SK-N-SH (cell line): ENCODE results near the gene GPX2. TPM values are rescaled to one million over a fixed set of nuclear protein-coding genes. Genes with fewer than 3 reads are reported as not detected.

Experiments
- CTCF ChIA-PET: fragments of 300-600, 350-600 bp; formaldehyde crosslinking; extraction: SDS; loops from one replicate; lab custom pipeline; 2021; lab: Yijun Ruan, JAX
- POLR2A ChIA-PET: fragments of 350-600 bp; sonication (Branson Sonifier 250); formaldehyde crosslinking; extraction: SDS; loops from one replicate; lab custom pipeline; 2020; ENCODE audit warnings: antibody characterized with exemption, inconsistent platforms; lab: Yijun Ruan, JAX
- DNase-seq: peaks from one replicate; pipeline ENCODE4 v3.0.0; 2012
- H2AFZ ChIP-seq: fragments of 200-600 bp; sonication (generic); 2 replicates; pipeline ENCODE4 v1.8.1; 2016; ENCODE audit warnings: antibody characterized with exemption, mild to moderate bottlenecking, low read depth
- H3F3A ChIP-seq: fragments of 200-600 bp; sonication (generic); replicated peaks from 2 replicates; pipeline ENCODE3; 2016; ENCODE audit warnings: antibody characterized with exemption, mild to moderate bottlenecking; ENCODE audit not compliant: insufficient read depth
- H3K27ac ChIP-seq, 2 experiments: fragments of 200-500 bp in 1 of 2; fragments of 200-600 bp in 1 of 2; sonication (Bioruptor generic) in 1 of 2; sonication (generic), shearing (Covaris generic) in 1 of 2; 2 replicates each; pipeline versions ENCODE4 v1.5.1 to v1.6.1; 2014 to 2016; ENCODE audit warnings: low read depth in 2 of 2, inconsistent platforms in 1 of 2, low read length in 1 of 2, mild to moderate bottlenecking in 1 of 2, mixed read lengths in 1 of 2
- H3K27me3 ChIP-seq: fragments of 200-600 bp; sonication (generic), shearing (Covaris generic); 2 replicates; pipeline ENCODE4 v1.6.1; 2016; ENCODE audit warnings: mixed run types; ENCODE audit not compliant: insufficient read depth
- H3K36me3 ChIP-seq, 2 experiments: fragments of 200-500 bp in 1 of 2; fragments of 200-600 bp in 1 of 2; sonication (Bioruptor generic) in 1 of 2; sonication (generic) in 1 of 2; replicated peaks in 1 of 2; 2 replicates each; pipeline versions ENCODE3 to v1.5.1; 2014 to 2016; ENCODE audit warnings: low read length in 1 of 2, mild to moderate bottlenecking in 1 of 2; ENCODE audit not compliant: insufficient read depth in 2 of 2, control insufficient read depth in 1 of 2
- H3K4me1 ChIP-seq, 2 experiments: fragments of 200-500 bp in 1 of 2; fragments of 200-600 bp in 1 of 2; sonication (Bioruptor generic) in 1 of 2; sonication (generic), shearing (Covaris generic) in 1 of 2; 2 replicates each; pipeline versions ENCODE4 v1.5.1 to v1.6.1; 2014 to 2016; ENCODE audit warnings: low read depth in 1 of 2, low read length in 1 of 2, mixed run types in 1 of 2; ENCODE audit not compliant: insufficient read depth in 2 of 2, control insufficient read depth in 1 of 2
- H3K4me2 ChIP-seq: fragments of 200-600 bp; sonication (generic), shearing (Covaris generic); 2 replicates; pipeline ENCODE4 v1.6.1; 2017; ENCODE audit warnings: mixed run types
- H3K4me3 ChIP-seq, 2 experiments: fragments of 200-500 bp in 1 of 2; fragments of 200-600 bp in 1 of 2; sonication (Bioruptor generic) in 1 of 2; sonication (generic), shearing (Covaris generic) in 1 of 2; 2 replicates each; pipeline versions ENCODE4 v1.5.1 to v1.8.1; 2014 to 2016; ENCODE audit warnings: low read depth in 2 of 2, inconsistent platforms in 1 of 2, low read length in 1 of 2, mild to moderate bottlenecking in 1 of 2, mixed read lengths in 1 of 2, moderate library complexity in 1 of 2
- H3K79me2 ChIP-seq: fragments of 200-600 bp; sonication (generic); 2 replicates; pipeline ENCODE4 v1.8.1; 2017; ENCODE audit warnings: mild to moderate bottlenecking; ENCODE audit not compliant: insufficient read depth
- H3K9ac ChIP-seq: fragments of 200-600 bp; sonication (generic); 2 replicates; pipeline ENCODE4 v1.6.1; 2017; ENCODE audit warnings: mixed run types
- H3K9me2 ChIP-seq: fragments of 200-600 bp; sonication (generic); 2 replicates; pipeline ENCODE4 v1.6.1; 2017; ENCODE audit warnings: mixed run types
- H3K9me3 ChIP-seq: fragments of 200-600 bp; sonication (generic); 2 replicates; pipeline ENCODE4 v1.6.1; 2017; ENCODE audit warnings: mixed run types, mild to moderate bottlenecking, moderate library complexity
- H4K20me1 ChIP-seq: fragments of 200-600 bp; sonication (generic); 2 replicates; pipeline ENCODE4 v1.6.1; 2017; ENCODE audit warnings: mild to moderate bottlenecking, mixed run types; ENCODE audit not compliant: insufficient read depth
- CTCF ChIP-seq: fragments of 200-600 bp; sonication (generic); IDR thresholded peaks from 2 replicates; pipeline ENCODE4 v1.6.1; 2017; ENCODE audit warnings: antibody characterized with exemption, mild to moderate bottlenecking, moderate library complexity
- EP300 ChIP-seq, 2 experiments: IDR thresholded peaks; 2 replicates each; pipeline versions ENCODE4 v1.4.0 to v1.6.1; 2012; ENCODE audit warnings: borderline replicate concordance in 1 of 2, low read depth in 1 of 2, low read length in 1 of 2
- FOSL2 ChIP-seq: IDR thresholded peaks from 2 replicates; pipeline ENCODE4 v1.4.0; 2012; ENCODE audit warnings: low read depth, mild to moderate bottlenecking, moderate library complexity, borderline replicate concordance
- FOXJ3 ChIP-seq: sonication (generic); formaldehyde crosslinking; IDR thresholded peaks from 2 replicates; pipeline ENCODE4 v1.5.1; 2020; ENCODE audit warnings: mild to moderate bottlenecking, missing genetic modification reagents
- MAX ChIP-seq: IDR thresholded peaks from 2 replicates; pipeline ENCODE4 v1.4.0; 2012; ENCODE audit warnings: low read depth
- NFIC ChIP-seq: IDR thresholded peaks from 2 replicates; pipeline ENCODE4 v1.4.0; 2012; ENCODE audit warnings: borderline replicate concordance
- NRF1 ChIP-seq: IDR thresholded peaks from 2 replicates; pipeline ENCODE4 v1.6.1; 2012; ENCODE audit warnings: low read depth, mild to moderate bottlenecking, low read length
- RCOR1 ChIP-seq: fragments of 150-350 bp; IDR thresholded peaks from 2 replicates; pipeline ENCODE4 v1.6.1; 2017; ENCODE audit warnings: antibody characterized with exemption, low read length
- REST ChIP-seq: IDR thresholded peaks from 2 replicates; pipeline ENCODE4 v1.6.1; 2012; ENCODE audit warnings: mild to moderate bottlenecking, low read depth, low read length, moderate library complexity
- RXRA ChIP-seq: IDR thresholded peaks from 2 replicates; pipeline ENCODE4 v1.4.0; 2012; ENCODE audit warnings: low read depth, mild to moderate bottlenecking, borderline replicate concordance
- TAF1 ChIP-seq: IDR thresholded peaks from 2 replicates; pipeline ENCODE4 v1.6.1; 2012; ENCODE audit warnings: low read depth, mild to moderate bottlenecking, low read length, moderate library complexity, borderline replicate concordance
- TCF12 ChIP-seq: IDR thresholded peaks from 2 replicates; pipeline ENCODE4 v1.4.0; 2012
- TEAD4 ChIP-seq: IDR thresholded peaks from 2 replicates; pipeline ENCODE4 v1.4.0; 2012; ENCODE audit warnings: mild to moderate bottlenecking, borderline replicate concordance; ENCODE audit not compliant: insufficient read depth
- USF1 ChIP-seq: IDR thresholded peaks from 2 replicates; pipeline ENCODE4 v1.4.0; 2012; ENCODE audit warnings: low read depth, borderline replicate concordance
- USF2 ChIP-seq: fragments of 150-350 bp; IDR thresholded peaks from 2 replicates; pipeline ENCODE4 v1.6.1; 2017; ENCODE audit warnings: antibody characterized with exemption, low read length, low read depth, borderline replicate concordance
- YY1 ChIP-seq: IDR thresholded peaks from 2 replicates; pipeline ENCODE4 v1.4.0; 2012; ENCODE audit warnings: low read depth, mild to moderate bottlenecking
- WGBS: methylation state at CpG from one replicate; pipeline ENCODE4 v1.1.6; 2017; ENCODE audit warnings: low lambda C conversion rate; 5-methylcytosine and 5-hydroxymethylcytosine counted together
- polyA plus RNA-seq, 3 experiments: library from polyadenylated mRNA; depleted of rRNA; stranded (reverse); fragments of >200 nt; gene quantifications; 2 replicates each; pipeline ENCODE4 v1.2.3, GENCODE V29; 2012

Gene GPX2
- polyA plus RNA-seq, 1 of the 3 experiments (the other 2 are of a cell fraction) = not detected

GRCh38 chr14:64987438-64987767 is 44.9 kb upstream of the GPX2 start:
- CTCF ChIA-PET = interaction anchor here (0.6 to 4.7 kb wide), 22 partner anchors 8 to 351 kb away, joined by 3 to 50 read pairs (median 5); no protein-coding TSS in a partner anchor
- Histone ChIP-seq H3K4me1 (peaks cover 6 to 8% of the 10 kb centered on the region in 2 experiments; a peak in 3 of 4 replicates), H3K4me3 (peak overlapping the region; percentile 78 to 93), H3K79me2 (peaks cover 38% of the 10 kb centered on the region), H3K9me2 (no peaks in the 10 kb centered on the region), H3K36me3 (no peaks in the 10 kb centered on the region), H4K20me1 (no peaks in the 10 kb centered on the region), H3K9ac (peak overlapping the region; percentile 77), H3K9me3 (no peaks in the 10 kb centered on the region), H3F3A (no peaks in the 10 kb centered on the region), H3K4me2 (peak overlapping the region; percentile 89), H3K27me3 (no peaks in the 10 kb centered on the region), H3K27ac (peak overlapping the region; percentile 67 to 93; a peak in 3 of 4 replicates), H2AFZ (peak overlapping the region; percentile 80; the same call in 1 of the 2 replicates)
- WGBS = 5% methylated on average over 8 of the region's 8 CpGs
- POLR2A ChIA-PET = interaction anchor here (0.7 kb wide), 1 partner anchor 40 kb away, joined by 3 read pairs; no protein-coding TSS in a partner anchor
- TF ChIP-seq NFIC (no peak), CTCF (no peak), NRF1 (no peak), MAX (no peak), FOXJ3 (no peak), TEAD4 (no peak)
- no peak for DNase-seq

GRCh38 chr14:64986648-64987437 is 44.3 kb upstream of the GPX2 start, which contains the start of gene FNTB:
Gene FNTB (plus strand): TSS chr14:64986895. CDS start chr14:64986954, 59 bp downstream.
- DNase-seq = peak; percentile 92
- peak within 1 kb of the TSS; percentile 78 to 93 for H3K4me3 ChIP-seq
- H4K20me1 ChIP-seq = no peaks in the 10 kb centered on the region
- ChIA-PET CTCF (interaction anchor here (0.6 to 4.7 kb wide), 33 partner anchors 8 to 425 kb away, joined by 3 to 50 read pairs (median 5); partner anchors contain the start of gene MAX), POLR2A (interaction anchor here (0.5 to 0.7 kb wide), 3 partner anchors 11 to 542 kb away, joined by 3 read pairs; no protein-coding TSS in a partner anchor)
- H3K4me1 ChIP-seq = peaks cover 6 to 8% of the 10 kb centered on the region in 2 experiments; a peak in 3 of 4 replicates
- H2AFZ ChIP-seq = peak within 1 kb of the TSS; percentile 80
- H3K27me3 ChIP-seq = no peaks in the 10 kb centered on the region
- H3K36me3 ChIP-seq = no peaks in the 10 kb centered on the region
- peak within 1 kb of the TSS; percentile 67 to 93 for H3K27ac ChIP-seq
- no peaks in the 10 kb centered on the region for H3F3A ChIP-seq
- H3K9me3 ChIP-seq = no peaks in the 10 kb centered on the region
- peak within 1 kb of the TSS; percentile 77 for H3K9ac ChIP-seq
- no peaks in the 10 kb centered on the region for H3K9me2 ChIP-seq
- peaks cover 32% of the 10 kb centered on the region for H3K79me2 ChIP-seq
- whole genome bisulfite sequencing = 2% methylated on average over 38 of the region's 65 CpGs
- peak within 1 kb of the TSS; percentile 89 for H3K4me2 ChIP-seq
- peak; percentile 50 for TF ChIP-seq YY1
- TF ChIP-seq RXRA = no peak
- TF ChIP-seq USF1 = no peak
- no peak for TF ChIP-seq USF2
- no peak for TF ChIP-seq TEAD4
- TF ChIP-seq EP300 (IDR thresholded peaks at IDR 0.05; ENCODE audit: borderline replicate concordance in 1 of 2, low read depth in 1 of 2, low read length in 1 of 2) = no peak
- 0 out of 2 replicates have a peak, but pooled peaks have one; percentile 55 for TF ChIP-seq REST
- 0 out of 2 replicates have a peak, but pooled peaks have one; percentile 11 for TF ChIP-seq TCF12
- no peak for TF ChIP-seq RCOR1
- TF ChIP-seq TAF1 = no peak
- no peak for TF ChIP-seq FOSL2
